Subcutaneous abdominal adipose tissue (tissue), 5 donors: ENCODE data around the gene FGFRL1.
A peak's percentile ranks its signal among the peaks of the same experiment; 100 is the strongest.

Source experiments
- H3K27ac ChIP-seq: one replicate; pipeline ENCODE4 v1.7.0; 2013; ENCODE audit warnings: low read depth, mild to moderate bottlenecking, inconsistent platforms, low read length, moderate library complexity
- H3K27me3 ChIP-seq, 5 donors: one replicate each; pipeline ENCODE4 v1.7.0; 2013; ENCODE audit warnings: low read length in 5 of 5, inconsistent platforms in 1 of 5; ENCODE audit not compliant: control insufficient read depth in 5 of 5, insufficient read depth in 4 of 5
- H3K36me3 ChIP-seq, 5 donors: one replicate each; pipeline ENCODE4 v1.7.0; 2013; ENCODE audit warnings: low read length in 5 of 5; ENCODE audit not compliant: control insufficient read depth in 5 of 5, insufficient read depth in 5 of 5
- H3K4me1 ChIP-seq, 5 donors: one replicate each; pipeline ENCODE4 v1.7.0; 2013; ENCODE audit warnings: low read length in 5 of 5, mild to moderate bottlenecking in 3 of 5, moderate library complexity in 1 of 5; ENCODE audit not compliant: control insufficient read depth in 5 of 5, insufficient read depth in 5 of 5
- H3K4me3 ChIP-seq, 5 donors: one replicate each; pipeline ENCODE4 v1.7.0; 2013; ENCODE audit warnings: low read length in 5 of 5, low read depth in 1 of 5
- H3K9ac ChIP-seq, 5 donors: one replicate each; pipeline ENCODE4 v1.7.0; 2013; ENCODE audit warnings: low read length in 5 of 5, mild to moderate bottlenecking in 4 of 5, moderate library complexity in 3 of 5
- H3K9me3 ChIP-seq, 5 donors: one replicate each; pipeline ENCODE4 v1.7.0; 2013; ENCODE audit warnings: low read length in 5 of 5; ENCODE audit not compliant: control insufficient read depth in 5 of 5
- donor health status: healthy.
- donor health status: healthy.
- donor health status: healthy.
- donor health status: healthy.
- donor health status: healthy.

Gene FGFRL1

GRCh38 chr4:1008840-1009541 is 2.4 kb upstream of the FGFRL1 start:
- H3K27ac ChIP-seq = no peak overlapping the region
- peak overlapping the region in 4 of 5 donors; percentile 41 to 73 (median 72) for H3K9ac ChIP-seq
- H3K36me3 ChIP-seq = no peaks in the 10 kb centered on the region
- H3K27me3 ChIP-seq = peaks cover 11 to 30% (median 18%) of the 10 kb centered on the region in 5 donors
- H3K4me1 ChIP-seq = peaks cover 0 to 48% (median 41%) of the 10 kb centered on the region in 5 donors
- peak overlapping the region; percentile 55 to 79 (median 74) for H3K4me3 ChIP-seq
- H3K9me3 ChIP-seq = peaks cover 0 to 4% (median 0%) of the 10 kb centered on the region in 5 donors

GRCh38 chr4:1009542-1010394 is 1.7 kb upstream of the FGFRL1 start:
- Histone ChIP-seq H3K9me3 (peaks cover 0 to 4% (median 0%) of the 10 kb centered on the region in 5 donors), H3K4me3 (peak overlapping the region in 4 of 5 donors; percentile 66 to 80 (median 76)), H3K36me3 (no peaks in the 10 kb centered on the region), H3K4me1 (peaks cover 0 to 51% (median 46%) of the 10 kb centered on the region in 5 donors), H3K27ac (no peak overlapping the region), H3K9ac (peak overlapping the region in 3 of 5 donors; percentile 51 to 73 (median 72)), H3K27me3 (peaks cover 9 to 24% (median 14%) of the 10 kb centered on the region in 5 donors)

GRCh38 chr4:1010395-1011021 is 918 bp upstream of the FGFRL1 start:
- no peaks in the 10 kb centered on the region for H3K36me3 ChIP-seq
- H3K9ac ChIP-seq = peak overlapping the region in 2 of 5 donors; percentile 51 to 56
- H3K27me3 ChIP-seq = peaks cover 2 to 18% (median 6%) of the 10 kb centered on the region in 5 donors
- H3K4me3 ChIP-seq = peak overlapping the region in 4 of 5 donors; percentile 66 to 80 (median 70)
- H3K9me3 ChIP-seq = peaks cover 0 to 4% (median 0%) of the 10 kb centered on the region in 5 donors
- peaks cover 0 to 52% (median 43%) of the 10 kb centered on the region in 5 donors for H3K4me1 ChIP-seq
- no peak overlapping the region for H3K27ac ChIP-seq

GRCh38 chr4:1011666-1012033 is 224 bp downstream of the FGFRL1 start:
- H3K27me3 ChIP-seq = peaks cover 0 to 13% (median 5%) of the 10 kb centered on the region in 5 donors
- peaks cover 0 to 4% (median 0%) of the 10 kb centered on the region in 5 donors for H3K9me3 ChIP-seq
- H3K36me3 ChIP-seq = no peaks in the 10 kb centered on the region
- H3K4me3 ChIP-seq = no peak overlapping the region
- no peak overlapping the region for H3K9ac ChIP-seq
- H3K4me1 ChIP-seq = peaks cover 0 to 57% (median 43%) of the 10 kb centered on the region in 5 donors
- no peak overlapping the region for H3K27ac ChIP-seq

GRCh38 chr4:1012034-1012739 is 761 bp downstream of the FGFRL1 start:
- H3K9me3 ChIP-seq = no peaks in the 10 kb centered on the region
- peaks cover 0 to 1% (median 0%) of the 10 kb centered on the region in 5 donors for H3K36me3 ChIP-seq
- peak overlapping the region in 4 of 5 donors; percentile 41 to 64 (median 50) for H3K4me3 ChIP-seq
- H3K4me1 ChIP-seq = peaks cover 0 to 57% (median 43%) of the 10 kb centered on the region in 5 donors
- H3K9ac ChIP-seq = peak overlapping the region in 4 of 5 donors; percentile 30 to 70 (median 52)
- peaks cover 0 to 13% (median 5%) of the 10 kb centered on the region in 5 donors for H3K27me3 ChIP-seq
- no peak overlapping the region for H3K27ac ChIP-seq

GRCh38 chr4:1013225-1014073 is 2.0 kb downstream of the FGFRL1 start:
- H3K4me1 ChIP-seq = peaks cover 0 to 61% (median 43%) of the 10 kb centered on the region in 5 donors
- H3K9ac ChIP-seq = peak overlapping the region in 1 of 5 donors; percentile 28
- no peak overlapping the region for H3K27ac ChIP-seq
- H3K27me3 ChIP-seq = peaks cover 0 to 5% (median 2%) of the 10 kb centered on the region in 5 donors
- no peaks in the 10 kb centered on the region for H3K9me3 ChIP-seq
- peaks cover 0 to 3% (median 0%) of the 10 kb centered on the region in 5 donors for H3K36me3 ChIP-seq
- H3K4me3 ChIP-seq = no peak overlapping the region

GRCh38 chr4:1014291-1015167 is 3.1 kb downstream of the FGFRL1 start:
- H3K9ac ChIP-seq = peak overlapping the region in 1 of 5 donors; percentile 4
- H3K9me3 ChIP-seq = no peaks in the 10 kb centered on the region
- no peak overlapping the region for H3K27ac ChIP-seq
- peaks cover 0 to 3% (median 0%) of the 10 kb centered on the region in 5 donors for H3K36me3 ChIP-seq
- peaks cover 0 to 53% (median 35%) of the 10 kb centered on the region in 5 donors for H3K4me1 ChIP-seq
- H3K27me3 ChIP-seq = no peaks in the 10 kb centered on the region
- no peak overlapping the region for H3K4me3 ChIP-seq

GRCh38 chr4:1015179-1015578 is 3.8 kb downstream of the FGFRL1 start:
- peaks cover 0 to 49% (median 32%) of the 10 kb centered on the region in 5 donors for H3K4me1 ChIP-seq
- H3K4me3 ChIP-seq = no peak overlapping the region
- peak overlapping the region in 1 of 5 donors; percentile 4 for H3K9ac ChIP-seq

More at GRCh38 chr4:1015179-1015578, 3.8 kb downstream of the FGFRL1 start:
- H3K27me3 ChIP-seq = no peaks in the 10 kb centered on the region
- H3K9me3 ChIP-seq = no peaks in the 10 kb centered on the region
- H3K27ac ChIP-seq = no peak overlapping the region
- peaks cover 0 to 3% (median 0%) of the 10 kb centered on the region in 5 donors for H3K36me3 ChIP-seq
